ENCODE results near the gene EP400. TPM values are rescaled to one million over a fixed set of nuclear protein-coding genes. Genes with fewer than 3 reads are reported as not detected.

Gene EP400
- total and polyA plus RNA-seq, 2 of the 8 experiments (the other 6 are each of a cell fraction or from before 2014, with no cell fraction given), result 13.1 to 69.7 TPM

- POLR2A ChIA-PET (ENCODE audit: partially characterized antibody), result interaction anchor here (1.2 to 2.2 kb wide), 5 partner anchors 8 to 29 kb away, joined by 3 to 6 read pairs (median 4); no protein-coding TSS in a partner anchor
Observed at GRCh38 chr12:131911028-131911650, 38.6 kb upstream of the EP400 start.

More at GRCh38 chr12:131911028-131911650, 38.6 kb upstream of the EP400 start:
- Histone ChIP-seq H2BK12ac (ENCODE audit: low read depth, low read length) (no peak overlapping the region), H3K18ac (ENCODE audit: extremely low read depth, low read length) (no peak overlapping the region), H3K23me2 (ENCODE audit: low read depth, low read length) (no peaks in the 10 kb centered on the region), H3K4me2 (ENCODE audit: insufficient read depth in 1 of 2, low read depth in 2 of 2, low read length in 2 of 2) (no peak overlapping the region), H3K14ac (ENCODE audit: insufficient read length) (no peak overlapping the region), H3K27me3 (replicated peaks in 1 of 4; ENCODE audit: control insufficient read depth in 3 of 4, extremely low read depth in 1 of 4, insufficient read depth in 3 of 4, low read length in 3 of 4) (no peaks in the 10 kb centered on the region), H3K23ac (ENCODE audit: insufficient read length) (no peak overlapping the region), H3K27ac (ENCODE audit: low read depth, low read length) (no peak overlapping the region), H4K91ac (replicated peaks; ENCODE audit: insufficient read length, low read length) (no peak overlapping the region), H3K4me3 (ENCODE audit: extremely low read depth in 1 of 4, insufficient read depth in 2 of 4, low read depth in 3 of 4, low read length in 4 of 4) (no peak overlapping the region), H3K79me1 (ENCODE audit: low read depth, low read length) (peaks cover 2% of the 10 kb centered on the region; the same call in 1 of the 2 replicates), H3K4ac (replicated peaks; ENCODE audit: insufficient read length, low read depth, low read length) (no peak overlapping the region), H3K79me2 (ENCODE audit: control insufficient read depth in 1 of 2, insufficient read depth in 2 of 2, low read length in 2 of 2) (no peaks in the 10 kb centered on the region; a peak in 1 of 4 replicates), H2BK15ac (ENCODE audit: low read length) (no peak overlapping the region), H3K4me1 (replicated peaks in 1 of 4; ENCODE audit: control insufficient read depth in 3 of 4, insufficient read depth in 4 of 4, low read length in 3 of 4) (no peaks in the 10 kb centered on the region), H3K9ac (replicated peaks in 1 of 4; ENCODE audit: extremely low read depth in 1 of 4, low read depth in 3 of 4, low read length in 3 of 4) (no peak overlapping the region), H4K5ac (ENCODE audit: insufficient read length, low read depth, low read length) (no peak overlapping the region), H2BK20ac (ENCODE audit: low read length) (no peak overlapping the region), H3K36me3 (ENCODE audit: control insufficient read depth in 2 of 4, insufficient read depth in 4 of 4, low read length in 3 of 4) (peaks cover 8 to 68% (median 34%) of the 10 kb centered on the region in 4 experiments), H2BK120ac (replicated peaks; ENCODE audit: low read depth, low read length) (no peak overlapping the region), H2BK5ac (ENCODE audit: low read depth, low read length) (no peak overlapping the region; the same call in 1 of the 2 replicates), H3K9me3 (ENCODE audit: insufficient read depth in 2 of 2, low read depth in 1 of 2, low read length in 1 of 2) (no peaks in the 10 kb centered on the region), H3K56ac (replicated peaks; ENCODE audit: insufficient read length, low read depth, low read length) (no peak overlapping the region), H4K20me1 (replicated peaks in 1 of 2; ENCODE audit: control insufficient read depth in 1 of 2, insufficient read depth in 2 of 2, low read length in 2 of 2) (peaks cover 5 to 10% of the 10 kb centered on the region in 2 experiments), H2AK5ac (ENCODE audit: low read depth, low read length) (no peak overlapping the region), H2AFZ (ENCODE audit: low read length) (no peak overlapping the region), H4K8ac (ENCODE audit: extremely low read depth, insufficient read depth, low read length) (no peak overlapping the region)
- TF ChIP-seq, protein P1, sequence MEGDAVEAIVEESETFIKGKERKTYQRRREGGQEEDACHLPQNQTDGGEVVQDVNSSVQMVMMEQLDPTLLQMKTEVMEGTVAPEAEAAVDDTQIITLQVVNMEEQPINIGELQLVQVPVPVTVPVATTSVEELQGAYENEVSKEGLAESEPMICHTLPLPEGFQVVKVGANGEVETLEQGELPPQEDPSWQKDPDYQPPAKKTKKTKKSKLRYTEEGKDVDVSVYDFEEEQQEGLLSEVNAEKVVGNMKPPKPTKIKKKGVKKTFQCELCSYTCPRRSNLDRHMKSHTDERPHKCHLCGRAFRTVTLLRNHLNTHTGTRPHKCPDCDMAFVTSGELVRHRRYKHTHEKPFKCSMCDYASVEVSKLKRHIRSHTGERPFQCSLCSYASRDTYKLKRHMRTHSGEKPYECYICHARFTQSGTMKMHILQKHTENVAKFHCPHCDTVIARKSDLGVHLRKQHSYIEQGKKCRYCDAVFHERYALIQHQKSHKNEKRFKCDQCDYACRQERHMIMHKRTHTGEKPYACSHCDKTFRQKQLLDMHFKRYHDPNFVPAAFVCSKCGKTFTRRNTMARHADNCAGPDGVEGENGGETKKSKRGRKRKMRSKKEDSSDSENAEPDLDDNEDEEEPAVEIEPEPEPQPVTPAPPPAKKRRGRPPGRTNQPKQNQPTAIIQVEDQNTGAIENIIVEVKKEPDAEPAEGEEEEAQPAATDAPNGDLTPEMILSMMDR (IDR thresholded peaks at IDR 0.05; ENCODE audit: control extremely low read depth in 1 of 3, insufficient read depth in 1 of 3, low read depth in 1 of 3, low read length in 3 of 3), result no peak
- DNase-seq (ENCODE audit: low read depth in 1 of 2, low spot score in 2 of 2) (no peak), FAIRE-seq (no peak)
- 96% methylated on average over 17 of the region's 17 CpGs; no CpG with 5 or more reads in 1 of the 2 experiments for WGBS, 2 experiments (ENCODE audit: extremely low coverage in 1 of 2, insufficient coverage in 1 of 2, insufficient read length in 1 of 2, insufficient replicate concordance in 2 of 2, low coverage in 1 of 2, low lambda C conversion rate in 2 of 2, missing lambda C conversion rate in 1 of 2)
- CTCF ChIA-PET (ENCODE audit: partially characterized antibody), result interaction anchor here (1.0 to 1.7 kb wide), 3 partner anchors 8 to 23 kb away, joined by 4 to 6 read pairs (median 5); no protein-coding TSS in a partner anchor

Data from H1 (cell line).